Stomach (tissue), 9 donors: ENCODE data around the gene RMND1. TPM values are rescaled to one million over a fixed set of nuclear protein-coding genes. Genes with fewer than 3 reads are reported as not detected.

ENCODE experiments used
- DNase-seq, 2 donors: peaks; one replicate each; pipeline versions ENCODE4 v3.0.0 to v3.0.0-alpha.2; 2013 to 2019
- H3K27ac ChIP-seq, 5 donors: fragments of 200-600 bp in 4 of 5; sonication (generic) in 4 of 5; one replicate each; pipeline ENCODE4 v1.5.1; 2013 to 2019; ENCODE audit warnings: mild to moderate bottlenecking in 1 of 5, moderate library complexity in 1 of 5
- H3K27me3 ChIP-seq, 3 donors: fragments of 200-600 bp; sonication (generic); one replicate each; pipeline ENCODE4 v1.5.1; 2017 to 2019; ENCODE audit warnings: mixed run types in 1 of 3
- H3K36me3 ChIP-seq, 4 donors: fragments of 200-600 bp; sonication (generic); 1 replicate in 3 of 4; 2 replicates in 1 of 4; pipeline ENCODE4 v1.5.1; 2016 to 2019
- H3K4me1 ChIP-seq, 4 donors: fragments of 200-600 bp; sonication (generic); one replicate each; pipeline ENCODE4 v1.5.1; 2016 to 2019
- H3K4me3 ChIP-seq, 4 donors: fragments of 200-600 bp; sonication (generic) in 3 of 4; one replicate each; pipeline ENCODE4 v1.5.1; 2016 to 2019; ENCODE audit warnings: mild to moderate bottlenecking in 1 of 4
- H3K9me3 ChIP-seq, 4 donors: fragments of 200-600 bp; sonication (generic); one replicate each; pipeline ENCODE4 v1.5.1; 2016 to 2019
- EP300 ChIP-seq: sonication (generic); formaldehyde crosslinking; IDR thresholded peaks from one replicate; pipeline ENCODE4 v1.6.1; 2017; ENCODE audit warnings: antibody characterized with exemption
- POLR2A ChIP-seq, 4 donors: fragments of 450-650 bp; IDR thresholded peaks; one replicate each; pipeline ENCODE4 v1.6.1; 2016; ENCODE audit warnings: antibody characterized with exemption in 4 of 4, control low read depth in 2 of 4, mild to moderate bottlenecking in 1 of 4, moderate library complexity in 1 of 4
- POLR2AphosphoS5 ChIP-seq, 3 donors: sonication (generic); formaldehyde crosslinking; IDR thresholded peaks; one replicate each; pipeline ENCODE4 v1.6.1; 2016; ENCODE audit warnings: antibody characterized with exemption in 3 of 3
- WGBS, 5 donors: extraction: QIAGEN DNeasy Blood & Tissue Kit in 3 of 5; methylation state at CpG; one replicate each; pipeline versions ENCODE4 v1.1.5 to v1.1.7; 2013 to 2018; 5-methylcytosine and 5-hydroxymethylcytosine counted together
- intact Hi-C: fragments of 100-400 bp; cut with DNase I; formaldehyde crosslinking; loops from one replicate; pipeline ENCODE4 v1.15.1; 2023; ENCODE audit warnings: low total_unique reads
- polyA plus RNA-seq, 3 donors: library from polyadenylated mRNA; stranded (reverse); fragments of 200-250 nt; gene quantifications; one replicate each; pipeline ENCODE4 v1.2.3, GENCODE V29; 2013
- total RNA-seq, 5 donors: library from RNA; depleted of rRNA; stranded (reverse); fragments of >200 nt; gene quantifications; one replicate each; pipeline versions ENCODE4 v1.1.0 to v1.2.3, GENCODE V29; 2014 to 2016
- TF ChIP-seq, protein P1 (sequence below), 7 experiments: fragments of 450-650 bp in 4 of 7; fragments of 200-600 bp in 3 of 7; sonication (generic) in 3 of 7; IDR thresholded peaks; one replicate each; pipeline ENCODE4 v1.5.1; 2016 to 2019; ENCODE audit warnings: antibody characterized with exemption in 7 of 7, control low read depth in 2 of 7, mild to moderate bottlenecking in 1 of 7
- donor health status: healthy with polysubstance abuse.
- donor health status: Bipolar disorder and iron deficiency.
- donor health status: healthy.

Gene RMND1
- total and polyA plus RNA-seq, 8 donors = 6.4 to 47.2 (median 16.4) TPM

- Histone ChIP-seq H3K4me1 (peaks cover 12 to 50% (median 30%) of the 10 kb centered on the region in 4 donors), H3K36me3 (no peaks in the 10 kb centered on the region), H3K27ac (peak overlapping the region in 4 of 5 donors; percentile 26 to 76 (median 73)), H3K4me3 (no peak overlapping the region), H3K9me3 (no peaks in the 10 kb centered on the region), H3K27me3 (no peaks in the 10 kb centered on the region)
- intact Hi-C loops = no loop called here
- WGBS, 5 donors = 23 to 44% (median 31%) methylated on average over 5 of the region's 5 CpGs
- no peak for DNase-seq
- TF ChIP-seq, protein P1, sequence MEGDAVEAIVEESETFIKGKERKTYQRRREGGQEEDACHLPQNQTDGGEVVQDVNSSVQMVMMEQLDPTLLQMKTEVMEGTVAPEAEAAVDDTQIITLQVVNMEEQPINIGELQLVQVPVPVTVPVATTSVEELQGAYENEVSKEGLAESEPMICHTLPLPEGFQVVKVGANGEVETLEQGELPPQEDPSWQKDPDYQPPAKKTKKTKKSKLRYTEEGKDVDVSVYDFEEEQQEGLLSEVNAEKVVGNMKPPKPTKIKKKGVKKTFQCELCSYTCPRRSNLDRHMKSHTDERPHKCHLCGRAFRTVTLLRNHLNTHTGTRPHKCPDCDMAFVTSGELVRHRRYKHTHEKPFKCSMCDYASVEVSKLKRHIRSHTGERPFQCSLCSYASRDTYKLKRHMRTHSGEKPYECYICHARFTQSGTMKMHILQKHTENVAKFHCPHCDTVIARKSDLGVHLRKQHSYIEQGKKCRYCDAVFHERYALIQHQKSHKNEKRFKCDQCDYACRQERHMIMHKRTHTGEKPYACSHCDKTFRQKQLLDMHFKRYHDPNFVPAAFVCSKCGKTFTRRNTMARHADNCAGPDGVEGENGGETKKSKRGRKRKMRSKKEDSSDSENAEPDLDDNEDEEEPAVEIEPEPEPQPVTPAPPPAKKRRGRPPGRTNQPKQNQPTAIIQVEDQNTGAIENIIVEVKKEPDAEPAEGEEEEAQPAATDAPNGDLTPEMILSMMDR (IDR thresholded peaks at IDR 0.05) = no peak
- no peak for TF ChIP-seq POLR2AphosphoS5 (IDR thresholded peaks at IDR 0.05)
Observed at GRCh38 chr6:151445482-151445881, 6.4 kb downstream of the RMND1 start.

DNA sequence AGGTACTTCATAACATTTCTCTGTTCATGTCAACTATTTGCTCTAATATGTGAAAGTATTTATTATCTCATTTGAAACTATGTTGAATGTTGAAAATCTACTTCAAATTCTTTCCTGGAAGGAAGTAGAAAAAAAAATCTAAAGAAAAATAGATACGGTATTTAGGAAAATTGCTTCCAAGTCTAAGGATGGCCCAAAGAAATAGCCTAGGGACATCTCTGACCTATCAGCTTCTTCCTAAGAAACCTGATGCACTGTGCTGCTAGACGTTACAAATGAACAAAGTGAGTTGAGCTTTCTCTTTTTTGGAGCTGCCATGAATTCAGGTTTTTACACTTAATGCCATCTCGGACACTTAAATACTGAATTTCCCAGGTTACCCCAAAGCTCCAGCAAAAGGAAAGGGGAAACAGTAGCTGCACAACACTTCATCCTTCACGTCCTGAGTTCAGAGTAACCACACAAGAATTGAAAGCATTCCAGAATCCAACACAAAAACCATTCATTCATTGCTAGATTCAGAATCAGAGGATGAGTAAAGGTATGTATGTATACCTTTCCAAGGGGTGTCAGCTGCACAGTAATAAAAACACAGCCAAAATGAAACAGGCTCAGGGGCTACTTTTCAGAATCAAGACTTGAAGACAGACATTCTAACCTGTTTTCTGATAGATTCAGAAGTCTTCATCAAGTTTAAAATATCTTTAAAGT is 7.9 kb downstream of the RMND1 start:
- Histone ChIP-seq H3K27me3 (no peaks in the 10 kb centered on the region), H3K36me3 (no peaks in the 10 kb centered on the region), H3K27ac (no peak overlapping the region), H3K4me3 (no peak overlapping the region), H3K4me1 (peaks cover 12 to 52% (median 31%) of the 10 kb centered on the region in 4 donors), H3K9me3 (no peaks in the 10 kb centered on the region)
- no peak for TF ChIP-seq POLR2A (IDR thresholded peaks at IDR 0.05)
- TF ChIP-seq POLR2AphosphoS5 (IDR thresholded peaks at IDR 0.05) = no peak
- TF ChIP-seq, protein P1 (IDR thresholded peaks at IDR 0.05) = no peak
- TF ChIP-seq EP300 = no peak
- 72 to 82% (median 80%) methylated on average over 4 of the region's 4 CpGs for WGBS, 5 donors
- intact Hi-C loops = no loop called here
- DNase-seq = no peak

DNA sequence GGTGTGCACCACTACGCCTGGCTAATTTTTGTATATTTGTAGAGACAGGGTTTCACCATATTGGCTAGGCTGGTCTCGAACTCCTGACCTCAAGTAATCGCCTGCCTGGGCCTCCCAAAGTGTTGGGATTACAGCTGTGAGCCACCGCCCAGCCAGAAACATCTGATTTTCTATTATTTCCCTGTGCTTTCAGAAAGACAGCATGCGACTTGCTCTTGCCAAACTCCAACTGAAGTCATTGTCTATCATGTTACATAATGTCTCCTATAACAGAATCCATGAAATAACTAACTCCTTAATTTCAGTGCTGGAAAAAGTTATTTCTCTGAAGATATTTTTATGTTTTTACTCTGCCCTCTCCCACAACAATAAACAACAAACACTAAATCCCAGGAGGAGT is 8.5 kb downstream of the RMND1 start:
- H3K36me3 ChIP-seq = no peaks in the 10 kb centered on the region
- H3K27me3 ChIP-seq = no peaks in the 10 kb centered on the region
- no peak for DNase-seq
- intact Hi-C loops = no loop called here
- H3K27ac ChIP-seq = no peak overlapping the region
- H3K9me3 ChIP-seq = no peaks in the 10 kb centered on the region
- no peak overlapping the region for H3K4me3 ChIP-seq
- H3K4me1 ChIP-seq = peaks cover 12 to 52% (median 31%) of the 10 kb centered on the region in 4 donors
- TF ChIP-seq, protein P1 (IDR thresholded peaks at IDR 0.05) = no peak
- TF ChIP-seq EP300 (no peak), POLR2AphosphoS5 (IDR thresholded peaks at IDR 0.05) (no peak), POLR2A (IDR thresholded peaks at IDR 0.05) (no peak)
- 78 to 98% (median 93%) methylated on average over 5 of the region's 5 CpGs for WGBS, 5 donors

DNA sequence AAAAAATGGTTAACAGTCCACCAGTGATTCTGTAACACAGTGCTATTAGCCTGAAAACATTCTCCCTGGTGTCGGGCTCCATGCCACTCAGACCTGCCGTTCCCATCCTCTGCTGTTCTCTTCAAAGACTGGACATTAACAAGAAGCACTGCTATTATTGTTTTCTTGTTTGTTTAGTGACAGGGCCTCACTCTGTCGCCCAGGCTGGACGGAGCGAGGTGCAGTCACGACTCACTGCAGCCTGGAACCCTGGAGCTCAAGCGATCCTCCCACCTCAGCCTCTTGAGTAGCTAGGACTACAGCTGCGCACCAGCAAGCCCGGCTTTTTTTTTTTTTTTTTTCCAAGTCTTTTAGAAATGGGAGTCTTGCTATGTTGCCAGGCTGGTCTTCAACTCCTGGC is 9.6 kb downstream of the RMND1 start:
- H3K36me3 ChIP-seq = no peaks in the 10 kb centered on the region
- no peak for TF ChIP-seq POLR2A (IDR thresholded peaks at IDR 0.05)
- no peak for TF ChIP-seq EP300
- TF ChIP-seq, protein P1 (IDR thresholded peaks at IDR 0.05) = no peak
- TF ChIP-seq POLR2AphosphoS5 (IDR thresholded peaks at IDR 0.05) = no peak
- intact Hi-C loops = no loop called here
- no peaks in the 10 kb centered on the region for H3K27me3 ChIP-seq
- no peaks in the 10 kb centered on the region for H3K9me3 ChIP-seq
- no peak overlapping the region for H3K4me3 ChIP-seq
- peaks cover 12 to 52% (median 36%) of the 10 kb centered on the region in 4 donors for H3K4me1 ChIP-seq
- no peak overlapping the region for H3K27ac ChIP-seq
- 74 to 86% (median 81%) methylated on average over 9 of the region's 9 CpGs for WGBS, 5 donors
- no peak for DNase-seq
